HG03460 (cell line): ENCODE data around the gene FBXL20.

Experiments
- ATAC-seq: cut with Tn5 transposase; IDR thresholded peaks from one replicate; pipeline ENCODE4 v1.9.1; 2021; ENCODE audit not compliant: unreplicated experiment

FBXL20 gene

DNA sequence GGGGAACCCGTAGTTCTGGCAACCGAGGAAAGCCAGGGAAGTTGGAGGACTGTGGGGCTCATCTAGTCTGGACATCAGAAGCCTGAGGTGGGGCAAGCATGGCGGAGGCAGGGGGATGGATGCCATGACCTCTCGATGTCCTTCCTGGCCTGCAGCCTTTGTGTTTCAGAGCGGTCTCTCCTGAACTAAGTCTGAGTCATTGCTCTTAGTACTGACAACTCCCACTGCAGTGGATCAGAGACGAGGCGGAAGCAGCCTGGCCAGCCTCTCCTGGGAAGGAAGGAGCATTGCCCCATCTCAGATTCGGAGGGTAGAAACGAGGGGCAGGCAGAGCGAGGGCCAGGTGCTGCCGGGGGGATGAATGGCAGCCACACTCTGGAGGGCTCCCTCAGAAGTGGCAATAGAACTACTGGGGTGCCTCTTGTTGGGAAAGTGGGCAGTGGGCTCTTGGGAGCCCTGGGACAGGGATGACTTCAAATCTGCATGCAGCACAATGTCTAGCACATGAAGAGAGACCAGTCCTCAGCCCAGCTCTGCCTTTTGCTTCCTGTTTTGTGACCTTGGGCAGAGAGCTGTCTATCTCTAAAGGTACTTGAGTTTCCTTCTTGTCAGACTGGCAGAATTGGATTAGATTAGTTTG lies 172.0 kb downstream of the FBXL20 start:
- ATAC-seq, result no peak

DNA sequence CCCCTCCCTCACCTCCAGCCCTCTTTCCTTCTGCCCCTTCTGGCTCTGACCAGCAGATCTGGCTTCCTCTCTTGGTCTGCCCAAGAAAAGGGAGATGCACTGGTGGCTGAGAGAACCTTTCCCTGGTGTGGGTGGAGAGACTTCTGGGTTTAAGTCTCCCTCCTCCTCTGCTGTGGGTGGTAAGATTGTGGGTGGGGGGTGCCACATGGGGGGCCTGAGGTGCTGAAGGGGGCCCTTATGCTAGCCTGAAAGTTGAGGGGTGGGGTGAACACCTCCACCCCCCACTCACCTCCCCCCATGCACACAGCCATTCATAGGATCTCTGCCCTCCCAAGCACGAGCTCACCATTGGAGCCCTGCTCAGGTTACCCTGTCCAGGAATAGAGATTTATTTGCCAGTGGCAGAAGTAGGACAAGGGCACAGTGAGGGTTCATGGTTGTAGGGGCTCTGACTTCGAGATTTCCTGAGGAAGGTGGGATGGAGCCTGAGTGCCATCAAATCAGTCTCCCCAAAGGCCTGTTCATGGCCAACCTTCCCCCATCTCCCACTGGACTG lies 174.0 kb downstream of the FBXL20 start:
- ATAC-seq, result no peak

DNA sequence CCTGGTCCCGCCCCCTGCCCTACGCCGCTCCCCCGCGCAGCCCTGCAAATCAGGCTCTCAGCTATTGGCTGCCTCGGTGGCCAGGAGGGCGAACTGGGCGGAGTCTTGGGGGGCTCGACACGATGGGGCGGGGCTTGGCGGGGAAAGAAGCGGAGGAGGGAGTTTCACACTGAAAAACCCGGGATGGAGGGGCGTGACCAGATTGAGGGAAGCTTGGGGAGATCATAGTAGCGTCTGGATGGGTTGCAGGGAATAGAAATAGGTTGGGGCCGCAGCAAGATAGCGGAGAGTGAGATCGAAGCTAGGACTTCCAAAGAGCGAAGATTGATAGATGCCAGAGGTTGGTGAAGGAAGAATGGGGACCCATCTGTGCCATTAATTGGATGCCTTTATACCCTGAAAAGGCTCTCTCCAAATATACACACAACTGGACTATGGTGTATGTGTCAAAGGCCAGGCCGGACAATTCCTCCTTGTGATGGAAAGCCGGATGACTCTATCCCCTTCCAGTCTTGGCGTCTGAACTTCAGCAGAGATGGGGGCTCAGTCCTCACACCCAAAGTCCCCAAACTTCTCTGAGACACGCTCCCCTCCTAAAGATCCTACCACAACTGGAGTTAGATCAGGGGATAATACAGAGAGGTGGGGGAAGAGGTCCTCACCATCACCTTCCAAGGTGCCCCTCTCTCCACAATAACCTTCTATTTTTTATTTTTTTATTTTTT lies 175.3 kb downstream of the FBXL20 start:
- ATAC-seq, result no peak

DNA sequence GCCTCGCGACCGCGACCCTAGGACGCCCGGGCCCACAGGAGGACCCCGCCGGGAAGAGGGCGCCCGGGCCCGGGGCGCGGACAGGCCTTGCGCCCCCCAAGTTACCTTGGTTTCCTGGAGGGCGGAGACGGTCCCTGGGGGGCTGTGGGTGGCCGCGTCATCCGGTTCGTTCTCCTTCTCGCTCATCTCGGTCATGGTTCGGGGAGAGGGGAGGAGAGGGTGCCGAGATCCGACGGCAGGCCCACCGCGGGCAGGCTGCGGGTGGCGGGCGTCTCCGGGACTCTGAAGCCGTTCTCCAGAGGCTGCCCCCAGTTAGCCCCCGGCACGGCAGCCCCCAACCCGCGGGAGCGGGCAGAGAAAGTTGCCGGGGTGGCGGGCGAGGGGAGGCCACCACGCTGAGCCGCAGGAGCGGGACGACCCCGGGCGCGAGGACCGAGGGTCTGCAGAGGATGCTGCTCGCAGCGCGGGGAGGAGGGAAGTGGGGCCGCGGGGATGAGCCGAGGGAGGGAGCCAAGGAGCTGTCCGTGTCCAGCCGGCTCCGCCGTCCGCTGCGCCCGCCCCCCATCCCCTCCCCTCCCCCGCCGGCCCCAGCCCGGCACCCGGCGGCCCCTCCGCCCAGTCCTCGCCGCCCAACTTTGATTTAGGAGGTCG lies 176.0 kb downstream of the FBXL20 start, which contains the start of gene STAC2:
STAC2 (minus strand) TSS at position 638 of the 651 bp plus-strand sequence; CDS start at position 195, 443 bp downstream.
- ATAC-seq, result no peak

DNA sequence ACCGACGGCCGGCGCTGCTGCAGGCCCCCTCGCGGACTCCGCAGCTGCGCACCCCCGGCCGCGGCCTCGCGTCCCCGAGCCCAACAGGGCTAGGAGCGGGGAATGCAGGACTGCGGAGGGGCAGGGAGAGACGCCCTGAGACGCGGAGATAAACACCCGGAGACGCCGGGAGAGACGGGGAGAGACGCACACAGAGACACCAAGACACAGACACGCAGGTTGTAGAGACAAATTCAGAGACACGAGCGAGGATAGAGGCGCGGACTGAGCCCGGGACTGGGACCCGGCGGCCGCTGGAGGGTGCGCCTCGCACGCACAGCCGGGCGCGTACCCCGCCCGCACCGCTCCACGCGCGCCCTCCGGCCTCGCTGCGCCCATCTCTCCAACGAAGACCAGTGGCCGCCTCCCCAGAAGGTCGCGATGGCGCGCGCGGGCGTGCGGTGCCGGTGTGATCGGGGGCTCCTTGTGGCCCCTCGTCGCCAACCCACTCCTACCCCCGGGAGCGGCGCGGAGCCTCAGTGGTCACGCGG lies 176.6 kb downstream of the FBXL20 start:
- no peak for ATAC-seq

DNA sequence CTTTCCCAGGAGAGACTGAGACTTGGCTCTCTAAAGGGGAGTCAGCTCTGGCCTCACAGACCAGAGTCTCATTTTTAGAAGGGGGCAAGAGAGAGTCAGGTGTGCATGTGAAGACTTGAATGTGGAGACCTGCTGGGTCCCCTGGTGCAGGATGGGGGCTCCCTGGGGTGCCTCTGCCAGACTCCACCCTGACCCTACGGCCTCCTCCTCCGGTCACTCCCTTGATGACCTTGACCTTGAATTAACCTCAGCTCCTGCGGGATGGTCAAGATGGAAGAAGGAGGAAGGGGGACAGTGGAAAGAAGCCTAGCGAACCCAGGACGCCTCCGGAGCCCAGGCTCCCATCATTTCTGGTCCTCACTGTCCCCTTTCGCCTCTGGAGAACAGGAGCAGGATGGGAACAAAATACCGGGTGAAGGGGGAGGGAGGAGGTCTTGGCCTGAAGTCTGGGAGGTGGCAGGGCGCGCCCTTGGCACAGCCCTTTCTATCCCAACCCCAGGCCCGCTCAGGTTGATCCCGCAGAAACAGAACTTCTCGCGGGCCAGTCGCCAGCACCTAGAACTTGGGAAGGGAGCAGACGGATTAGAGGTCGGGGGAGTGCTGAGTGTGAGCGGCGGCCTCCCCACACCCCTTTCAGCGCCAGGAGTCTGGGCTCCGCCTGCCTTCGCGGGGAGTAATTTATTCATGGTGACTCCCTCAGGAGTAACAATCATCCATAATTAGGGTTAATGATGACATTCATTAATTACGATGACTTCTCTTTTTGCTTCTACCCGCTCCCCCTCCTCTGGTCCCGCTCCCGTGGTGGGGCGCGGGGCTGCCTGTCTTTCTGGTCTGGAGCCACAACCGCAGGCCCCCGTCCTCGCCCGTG lies 177.3 kb downstream of the FBXL20 start:
- no peak for ATAC-seq

DNA sequence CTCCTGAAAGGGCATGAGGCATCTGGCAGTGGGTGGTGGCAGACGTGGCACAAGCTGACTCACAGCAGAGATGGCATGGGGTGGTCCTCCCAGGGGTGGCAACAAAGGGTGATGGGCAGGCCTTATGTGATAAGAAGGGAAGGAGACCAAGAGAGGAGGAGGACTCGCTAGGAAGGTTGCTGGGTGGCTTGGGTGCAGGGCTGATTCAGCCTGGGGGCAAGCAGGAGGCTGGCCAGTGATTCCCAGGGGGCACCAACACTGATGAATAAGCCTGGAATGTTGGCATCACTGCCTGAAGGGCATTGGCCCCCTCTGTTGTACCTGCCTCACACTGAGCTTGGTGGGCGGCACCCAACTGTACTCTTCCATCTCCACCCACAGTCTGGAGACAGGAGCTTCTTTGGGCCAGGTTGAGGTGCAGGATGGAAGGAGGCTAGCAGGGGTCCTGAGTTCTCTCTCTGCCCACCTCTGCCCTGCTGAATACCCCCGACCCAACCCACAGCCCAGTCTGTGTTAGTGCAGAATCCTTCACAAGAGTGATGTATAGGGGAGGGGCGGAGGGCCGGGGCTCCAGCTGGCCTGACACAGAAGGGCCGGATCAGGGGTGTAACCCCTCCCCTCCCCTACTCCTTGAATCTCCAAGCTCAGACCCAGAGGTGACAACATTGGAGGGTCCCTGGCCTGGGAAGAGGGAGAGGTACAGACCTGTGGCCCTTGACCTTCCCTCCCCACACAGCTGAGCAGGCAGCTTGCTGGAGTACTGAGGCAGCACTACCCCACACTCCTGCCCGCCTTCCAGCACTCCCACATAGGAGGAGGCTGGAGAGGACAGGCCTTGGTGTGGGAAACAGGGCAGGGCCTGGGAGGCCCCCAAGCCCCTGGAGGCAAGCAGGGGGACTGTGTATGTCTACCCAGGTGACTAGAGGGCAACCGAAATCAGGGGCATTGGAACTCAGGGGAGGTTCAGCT lies 178.3 kb downstream of the FBXL20 start:
- no peak for ATAC-seq

DNA sequence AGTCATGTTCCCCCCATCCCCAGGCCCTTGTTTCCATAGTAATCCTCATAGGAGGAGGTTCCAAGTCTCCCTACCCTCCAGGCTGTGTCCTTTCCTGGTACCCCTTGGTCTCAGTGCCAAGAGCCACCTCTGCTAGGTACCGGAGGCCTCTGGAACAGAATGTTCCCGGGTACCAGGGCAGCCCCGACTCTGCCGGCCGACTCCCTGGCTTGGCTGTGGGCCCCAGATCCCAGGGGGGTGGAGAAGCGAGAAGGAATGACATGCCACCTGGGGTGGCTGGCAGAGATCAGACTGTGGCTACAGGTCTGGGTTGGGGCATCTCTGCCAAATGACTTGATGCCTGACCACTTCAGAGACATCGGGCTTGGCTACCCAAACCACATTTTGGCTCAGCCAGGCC lies 179.3 kb downstream of the FBXL20 start:
- ATAC-seq, result no peak

DNA sequence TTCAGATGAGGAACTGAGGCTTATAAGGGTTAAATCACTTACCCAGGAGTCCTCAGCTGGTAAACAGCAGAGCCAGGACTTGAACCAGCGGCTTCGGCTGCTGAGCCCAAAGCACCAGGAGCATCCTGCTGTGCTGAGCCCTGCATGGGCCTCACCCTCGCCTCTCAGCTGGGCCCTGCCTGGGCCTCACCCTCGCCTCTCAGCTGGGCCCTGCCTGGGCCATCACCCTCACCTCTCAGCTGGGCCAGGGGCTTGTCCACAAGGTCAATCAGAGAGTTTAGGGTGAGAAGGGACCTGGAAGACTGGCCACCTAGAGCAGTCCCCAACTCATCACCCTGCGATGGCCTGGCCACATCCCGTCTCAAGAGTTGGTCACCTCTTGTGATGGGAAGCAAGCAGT lies 179.9 kb downstream of the FBXL20 start:
- ATAC-seq, result no peak

DNA sequence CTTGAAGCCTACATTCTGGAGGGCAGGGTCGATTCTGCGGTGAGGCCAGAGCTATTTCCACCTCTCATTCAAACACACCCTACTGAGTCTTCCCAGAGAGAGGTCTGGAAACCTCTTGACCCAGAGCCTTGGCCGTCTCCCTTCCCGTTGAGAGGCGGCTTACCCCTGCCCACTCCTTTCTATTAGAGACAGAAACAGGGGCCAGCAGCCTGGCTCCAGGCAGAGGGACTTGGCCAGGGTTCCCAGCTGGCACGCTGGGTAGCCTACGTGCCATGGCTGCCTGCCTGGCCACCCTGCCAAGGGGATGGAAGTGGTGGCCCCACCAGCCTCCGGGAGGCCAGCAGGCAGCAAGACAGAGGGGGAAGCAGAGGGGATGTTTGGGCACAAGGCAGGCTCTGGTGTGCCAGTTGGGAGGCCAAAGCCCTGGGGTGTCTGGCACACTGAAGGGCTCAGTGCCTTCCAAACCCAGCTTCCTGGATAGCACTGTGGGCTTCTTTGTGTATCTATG lies 181.7 kb downstream of the FBXL20 start:
- no peak for ATAC-seq

DNA sequence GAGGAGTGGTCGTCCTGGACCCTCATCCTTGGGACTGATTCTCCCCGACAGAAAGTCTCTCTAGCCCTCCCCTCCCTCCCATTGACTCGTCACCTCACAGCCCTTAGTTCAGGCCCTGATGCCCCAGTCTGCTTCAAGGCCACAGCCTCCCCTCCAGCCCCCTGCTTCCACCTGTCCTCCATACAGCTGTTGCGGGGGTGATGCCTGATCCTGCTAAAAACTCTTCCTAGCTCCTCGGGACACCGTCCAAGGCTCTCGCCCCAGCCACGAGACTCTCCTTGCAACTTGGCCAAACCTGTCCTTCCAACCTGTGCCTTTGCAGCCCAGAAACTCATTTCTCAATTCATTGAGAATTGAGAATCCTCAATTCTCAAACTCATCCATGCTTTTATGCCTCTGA lies 182.5 kb downstream of the FBXL20 start:
- ATAC-seq, result no peak

DNA sequence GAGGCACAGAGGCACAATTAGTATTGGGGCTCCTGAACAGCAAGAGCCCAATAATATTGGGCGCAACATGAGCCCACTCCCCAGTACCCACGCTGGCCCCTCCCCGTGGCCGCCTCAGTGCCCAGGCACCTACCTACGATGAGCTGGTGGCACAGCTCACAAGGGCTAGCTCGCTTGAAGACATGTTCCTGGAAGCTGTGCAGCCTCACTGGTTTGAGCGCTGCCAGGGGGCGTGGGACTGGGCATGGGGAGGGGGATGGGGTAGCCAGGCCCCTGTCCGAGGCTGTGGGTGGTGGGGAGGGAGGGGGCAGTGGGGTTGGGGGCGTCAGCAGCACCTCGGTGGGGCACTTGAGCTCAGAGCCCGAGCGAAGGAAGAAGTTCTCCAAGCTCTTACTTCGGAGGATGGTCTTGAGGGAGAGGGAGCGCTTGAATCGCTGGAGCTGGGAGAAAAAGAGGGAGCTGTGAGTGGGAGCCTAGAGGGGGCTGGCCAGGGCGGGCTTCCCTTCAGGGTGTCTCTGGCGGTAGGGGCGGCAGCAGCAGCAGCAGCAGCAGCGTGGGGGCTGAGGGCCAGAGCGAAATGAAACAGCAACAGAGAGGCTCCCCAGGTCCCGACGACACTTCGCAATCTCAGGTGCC lies 183.6 kb downstream of the FBXL20 start:
- no peak for ATAC-seq

DNA sequence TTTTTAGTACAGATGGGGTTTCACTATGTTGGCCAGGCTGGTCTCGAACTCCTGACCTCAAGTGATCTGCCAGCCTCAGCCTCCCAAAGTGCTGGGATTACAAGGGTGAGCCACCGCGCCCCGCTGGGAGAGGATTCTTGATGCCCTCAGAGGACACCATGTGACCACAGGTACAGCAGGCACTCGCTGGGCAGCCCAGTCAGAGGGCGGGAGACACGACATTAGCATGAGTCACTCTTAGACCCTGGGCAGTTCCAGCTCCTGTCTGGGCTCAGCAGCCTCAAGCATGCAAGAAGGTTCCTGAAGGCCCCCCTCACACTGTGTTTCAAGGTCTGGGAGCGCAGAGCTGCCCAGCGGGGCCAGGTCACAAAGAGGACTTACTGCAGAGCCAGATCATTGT lies 187.6 kb downstream of the FBXL20 start:
- ATAC-seq, result no peak

DNA sequence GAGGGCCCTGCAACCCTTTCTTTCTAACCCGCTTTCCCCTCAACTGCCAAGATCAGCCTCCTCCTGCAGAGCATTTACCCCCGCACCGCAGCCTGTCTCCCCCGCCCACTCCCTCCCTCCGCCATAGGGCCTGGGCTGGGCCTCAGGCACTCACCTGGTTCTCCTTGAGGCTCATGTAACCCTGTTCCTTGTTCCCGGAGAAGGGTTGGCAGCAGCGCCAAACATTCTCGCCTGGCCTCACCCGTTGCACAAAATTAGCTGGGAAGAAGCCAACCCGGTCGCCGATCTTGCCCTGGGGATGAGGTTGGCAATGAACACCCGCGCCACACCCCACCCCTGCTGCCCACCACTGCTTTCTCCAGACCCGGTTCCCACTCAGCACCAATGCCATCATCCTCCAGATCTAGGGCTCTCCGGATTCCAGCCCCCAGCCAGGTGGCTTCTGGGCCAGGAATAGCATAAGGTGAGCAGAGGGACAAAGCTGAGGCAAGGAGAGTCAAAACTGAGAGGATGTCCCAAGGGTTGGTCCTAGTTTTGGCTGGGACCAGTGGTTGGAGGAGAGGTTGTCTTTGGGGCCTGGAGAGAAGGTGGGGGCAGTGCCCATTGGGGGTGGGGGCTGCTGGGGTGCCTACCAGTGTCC lies 188.5 kb downstream of the FBXL20 start:
- no peak for ATAC-seq

DNA sequence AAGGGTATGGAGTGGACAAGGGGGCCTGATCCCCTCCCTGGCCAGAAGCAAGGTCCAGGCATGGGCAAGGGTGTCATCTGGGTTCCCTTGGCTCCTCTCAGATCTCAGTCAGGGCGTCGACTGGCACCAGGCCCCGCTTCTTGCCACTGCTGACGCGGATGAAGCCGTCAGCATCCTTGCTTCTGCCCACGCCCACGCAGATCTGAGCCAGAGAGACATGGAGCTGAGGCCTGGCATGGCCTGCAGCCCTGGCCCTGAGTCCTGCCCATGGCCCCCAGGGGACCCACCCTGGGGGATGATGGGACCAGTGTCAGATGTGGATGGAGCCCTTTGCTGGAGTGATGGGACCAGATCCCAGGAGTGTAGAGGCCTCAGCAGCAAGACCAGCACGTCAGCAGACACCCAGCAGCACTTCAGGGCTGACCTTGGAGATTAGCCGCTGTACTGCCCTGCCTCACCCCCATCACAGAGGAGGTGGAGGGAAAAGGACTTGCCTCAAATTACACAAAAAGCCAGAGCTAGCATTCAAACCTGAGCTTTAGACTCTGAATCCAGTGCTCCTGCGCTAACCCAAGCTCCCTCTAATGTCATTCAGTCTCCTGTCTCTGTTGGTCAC lies 189.1 kb downstream of the FBXL20 start:
- ATAC-seq, result no peak

DNA sequence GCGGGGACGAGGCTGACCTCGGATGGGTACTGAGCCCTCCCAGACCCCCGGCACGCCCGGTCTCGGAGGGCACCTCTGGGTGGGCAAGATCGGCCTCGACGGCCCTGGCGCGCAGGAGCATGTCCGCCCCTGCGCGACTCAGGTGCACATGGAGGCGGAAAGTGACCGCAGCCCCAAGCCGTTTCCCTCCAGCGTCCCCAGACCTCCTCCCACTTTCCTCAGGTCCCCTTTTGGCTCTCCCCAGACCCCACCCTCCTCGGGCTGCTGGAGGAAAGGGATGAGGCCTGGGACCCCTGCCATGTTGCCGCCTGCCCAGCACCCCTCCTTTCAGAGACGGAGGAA lies 191.4 kb downstream of the FBXL20 start:
- no peak for ATAC-seq

DNA sequence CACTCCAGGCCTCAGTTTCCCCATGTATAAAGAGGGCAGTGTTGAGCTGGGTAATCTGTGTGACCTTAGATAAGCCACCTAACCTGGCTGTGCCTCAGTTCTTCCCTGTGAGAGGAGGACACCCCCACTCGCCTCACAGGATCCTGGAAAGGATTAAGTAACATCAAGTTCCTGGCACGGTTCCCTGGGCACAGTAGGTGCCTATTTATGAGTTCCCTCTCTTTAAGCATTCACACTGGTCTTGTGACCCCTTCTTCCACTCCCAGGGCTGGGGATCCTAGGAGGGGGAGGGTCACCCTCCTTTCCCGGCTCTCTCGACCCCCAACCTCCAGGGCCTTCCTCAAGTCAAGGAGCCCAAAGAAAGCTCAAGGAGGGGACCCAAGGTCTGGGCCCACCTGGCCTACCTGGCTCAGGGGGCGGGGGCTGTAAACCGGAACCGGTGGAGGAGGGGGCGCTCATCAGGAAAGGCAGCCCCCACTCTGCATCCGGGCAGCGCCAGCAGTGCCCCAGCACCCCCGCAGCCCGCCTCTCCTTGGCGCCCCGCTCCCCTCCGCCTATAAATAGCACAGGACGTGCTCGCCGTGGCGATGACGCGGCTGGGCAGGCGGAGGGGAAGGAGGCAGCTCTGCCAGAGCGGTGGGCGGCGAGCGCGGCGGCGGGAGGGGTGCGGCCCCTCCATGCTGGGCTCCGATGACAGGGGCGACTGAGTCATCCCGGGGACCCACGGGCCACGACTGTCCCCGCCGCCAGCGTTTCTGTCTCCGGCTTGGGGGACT lies 191.9 kb downstream of the FBXL20 start:
- ATAC-seq, result no peak
